COLO829 (cell line): ENCODE data around the gene CLDN25.
"Not testable (repeated sequence)": the region's sequence is repeated elsewhere in the genome, so short reads cannot be mapped to it uniquely, and the experiment has no call there.

ENCODE experiments used
- DNase-seq: peaks from one replicate; pipeline ENCODE4 v3.0.0; 2012; ENCODE audit warnings: low spot score

CLDN25 gene

DNA sequence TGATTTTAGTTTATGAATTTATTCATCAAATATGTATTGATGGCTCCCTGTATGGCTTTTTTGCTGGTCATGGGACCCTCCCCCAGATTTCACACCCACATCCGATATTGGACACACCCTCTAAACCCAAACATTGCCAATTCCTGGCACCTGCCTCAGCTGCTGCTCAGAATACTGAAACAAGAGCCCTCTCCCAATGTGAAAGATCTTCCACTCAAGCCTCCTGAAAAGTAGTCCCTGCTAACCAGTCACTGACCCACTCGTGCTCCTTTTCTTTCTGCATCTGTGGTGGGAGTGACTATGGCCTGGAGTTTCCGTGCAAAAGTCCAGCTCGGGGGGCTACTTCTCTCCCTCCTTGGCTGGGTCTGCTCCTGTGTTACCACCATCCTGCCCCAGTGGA, at the start of gene CLDN25:
TSS of gene CLDN25 (plus strand) at position 301 of the 400 bp plus-strand sequence. CDS start at position 301, 0 bp downstream.
- no peak for DNase-seq

- DNase-seq: peak; percentile 23
Measured at GRCh38 chr11:113730887-113731726, 48.5 kb upstream of the CLDN25 start.

DNA sequence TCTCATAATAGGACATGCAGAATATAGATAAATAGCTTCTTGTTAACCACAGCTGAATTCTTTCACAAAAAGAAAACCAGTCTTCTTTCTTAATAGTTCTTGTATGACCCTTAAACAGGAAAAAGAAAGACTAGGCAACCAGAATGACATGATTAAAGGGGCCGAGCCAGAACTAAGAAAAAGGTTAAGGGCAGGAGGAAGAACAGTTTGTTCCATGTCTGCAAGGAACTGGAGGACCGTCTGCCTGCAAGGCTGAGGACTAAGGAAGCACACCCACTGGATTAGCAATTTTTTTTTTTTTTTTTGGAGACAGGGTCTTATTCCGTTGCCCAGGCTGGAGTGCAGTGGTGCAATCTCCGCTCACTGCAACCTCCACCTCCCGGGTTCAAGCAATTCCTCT, 47.5 kb upstream of the CLDN25 start:
- no peak for DNase-seq

DNA sequence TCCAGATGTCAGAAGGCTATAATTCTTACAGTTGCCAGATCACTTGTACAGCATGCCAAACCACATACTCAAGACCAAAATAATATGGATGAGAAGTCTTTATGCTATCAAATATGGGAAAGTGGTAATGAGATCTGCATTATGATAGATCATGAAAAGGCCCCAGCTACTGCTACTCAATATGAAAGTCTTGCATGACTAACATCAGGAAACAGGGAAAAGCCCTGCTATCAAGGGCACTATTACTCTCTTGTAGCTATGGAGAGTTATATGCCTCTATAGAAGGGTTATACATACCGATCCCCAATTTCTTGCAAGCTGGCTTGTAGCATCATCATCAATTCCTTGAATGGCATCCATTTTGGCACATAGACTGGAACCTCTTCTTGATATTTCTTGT, 43.3 kb upstream of the CLDN25 start:
- no peak for DNase-seq

DNA sequence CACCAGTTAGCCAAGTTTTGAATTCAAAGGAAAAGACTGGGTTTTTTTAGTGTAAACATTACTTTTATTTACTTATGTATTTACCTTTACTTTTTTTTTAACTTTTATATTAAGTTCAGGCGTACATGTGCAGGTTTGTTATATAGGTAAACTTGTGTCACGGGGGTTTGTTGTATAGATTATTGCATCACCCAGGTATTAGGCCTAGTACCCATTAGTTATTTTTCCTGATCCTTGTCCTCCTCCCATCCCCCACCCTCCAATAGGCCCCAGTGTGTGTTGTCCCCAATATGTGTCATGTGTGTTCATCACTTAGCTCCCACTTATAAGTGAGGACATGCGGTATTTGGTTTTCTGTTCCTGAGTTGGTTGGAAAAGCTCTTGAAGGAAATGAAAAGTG, 26.7 kb upstream of the CLDN25 start:
- DNase-seq: no peak

DNA sequence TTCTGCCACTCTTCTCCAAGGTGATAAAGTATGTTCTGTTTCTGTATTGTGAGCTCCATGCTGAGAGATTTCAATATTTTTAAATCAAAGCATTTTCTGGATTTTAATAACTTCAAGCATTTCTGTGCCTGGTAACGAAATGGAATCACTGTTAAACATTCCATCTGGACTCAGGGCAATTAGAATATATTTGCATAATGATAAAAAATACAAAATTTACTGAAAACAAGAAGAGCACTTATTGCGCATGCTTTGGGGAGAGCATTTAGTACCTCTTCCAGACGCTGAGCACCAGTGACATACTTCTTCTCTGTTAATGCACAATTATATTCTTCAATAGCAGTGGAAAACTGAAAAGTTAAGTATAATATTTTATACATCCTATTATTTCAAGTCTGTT, 19.4 kb upstream of the CLDN25 start:
- no peak for DNase-seq

- DNase-seq: not testable (repeated sequence)
Measured at GRCh38 chr11:113763040-113763439, 16.6 kb upstream of the CLDN25 start.

DNA sequence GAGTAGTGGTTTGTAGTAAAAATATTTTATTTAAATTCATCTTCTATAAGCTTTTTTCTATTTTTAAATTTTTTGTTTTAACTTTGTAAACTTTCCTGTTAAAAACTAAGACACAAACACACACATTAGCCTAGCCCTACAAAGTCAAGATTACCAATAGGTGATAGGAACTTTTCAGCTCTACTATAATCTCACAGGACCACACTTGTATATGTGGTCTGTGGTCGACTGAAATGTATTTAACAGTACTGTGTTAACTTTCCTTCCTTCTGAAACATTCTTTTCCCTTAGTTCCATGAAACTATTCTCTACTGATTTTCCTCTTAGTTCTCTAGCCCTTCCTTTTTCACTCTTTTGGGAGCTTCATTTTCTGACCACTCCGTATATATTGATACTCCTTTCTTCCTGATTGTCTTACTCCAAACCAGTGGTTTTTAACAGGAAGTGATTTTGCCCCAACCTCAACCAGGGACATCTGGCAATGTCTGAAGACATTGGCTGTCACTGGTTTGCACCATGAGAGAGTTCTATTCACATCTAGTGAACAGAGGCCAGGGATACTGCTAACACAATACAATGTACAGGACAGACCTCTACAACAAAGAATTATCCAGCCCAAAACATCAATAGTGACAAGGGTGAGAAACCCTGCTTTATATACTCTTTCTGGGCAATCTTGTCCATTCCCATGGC, 14.9 kb upstream of the CLDN25 start:
- no peak for DNase-seq

GRCh38 chr11:113771964-113772363, 7.6 kb upstream of the CLDN25 start:
- no peak for DNase-seq

- no peak for DNase-seq
Measured at GRCh38 chr11:113773092-113773415, 6.5 kb upstream of the CLDN25 start.

DNA sequence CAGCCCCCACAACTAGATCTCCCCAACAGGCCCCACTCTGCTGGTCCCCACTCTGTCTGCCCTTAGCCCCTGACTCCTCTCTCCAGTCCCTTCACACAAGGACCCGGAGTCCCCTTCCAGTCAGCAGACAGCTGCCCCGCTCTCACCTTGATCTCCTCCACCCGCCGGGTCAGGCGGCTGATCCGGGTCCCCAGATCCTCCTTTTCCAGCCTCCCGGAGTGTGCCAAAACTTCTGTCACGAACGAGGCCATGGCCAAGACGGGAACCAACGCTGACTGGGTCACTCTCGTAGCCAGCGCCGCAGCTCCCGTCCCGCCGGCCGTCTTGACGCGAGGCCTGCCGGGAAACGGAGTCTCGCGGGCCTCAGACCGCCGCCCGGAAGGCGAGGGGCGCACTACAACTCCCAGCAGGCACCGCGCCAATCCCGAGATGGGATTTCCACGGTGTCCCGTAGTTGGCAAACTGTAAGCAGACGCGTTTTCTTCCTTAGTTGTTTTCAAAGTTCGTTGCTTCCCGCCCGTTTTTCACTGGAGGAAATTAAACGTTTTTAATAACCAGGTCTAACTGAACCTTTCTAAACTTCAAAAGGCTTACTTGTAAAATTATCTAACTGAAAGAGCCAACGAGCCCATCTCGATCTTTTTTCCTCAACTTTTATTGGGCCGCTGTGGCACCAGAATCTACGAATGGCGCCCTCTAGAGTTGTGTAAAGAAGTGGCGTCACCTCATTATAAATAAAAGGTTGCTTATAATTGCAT, 6.0 kb upstream of the CLDN25 start, which contains the start of gene ZW10:
TSS of gene ZW10 (minus strand) at position 277 of the 758 bp plus-strand sequence. CDS start at position 251, 26 bp downstream.
- DNase-seq: peak; percentile 86

GRCh38 chr11:113774174-113774503, 5.5 kb upstream of the CLDN25 start:
- DNase-seq: no peak

- DNase-seq: peak; percentile 53
Measured at GRCh38 chr11:113778111-113778910, 1.3 kb upstream of the CLDN25 start.

DNA sequence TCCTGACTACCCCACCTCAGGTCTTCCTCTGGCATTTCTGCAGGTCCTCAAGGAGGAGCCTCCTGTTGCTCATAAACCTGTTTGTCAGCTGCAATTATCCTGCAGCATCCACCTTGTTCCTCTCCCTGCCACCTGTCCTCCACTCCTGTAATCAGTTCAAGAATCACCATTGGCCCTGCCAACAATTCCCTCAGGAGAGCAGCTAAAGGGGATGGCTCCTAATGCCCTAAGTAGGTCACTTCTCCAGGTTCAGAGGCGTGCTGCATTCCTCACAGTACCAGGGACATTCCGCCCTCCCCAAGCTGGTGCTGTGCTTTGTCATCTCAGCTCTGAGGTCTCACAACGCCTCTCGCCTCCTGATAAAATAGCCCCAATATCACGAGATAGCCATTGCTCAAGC, 2.1 kb downstream of the CLDN25 start:
- DNase-seq: no peak

DNA sequence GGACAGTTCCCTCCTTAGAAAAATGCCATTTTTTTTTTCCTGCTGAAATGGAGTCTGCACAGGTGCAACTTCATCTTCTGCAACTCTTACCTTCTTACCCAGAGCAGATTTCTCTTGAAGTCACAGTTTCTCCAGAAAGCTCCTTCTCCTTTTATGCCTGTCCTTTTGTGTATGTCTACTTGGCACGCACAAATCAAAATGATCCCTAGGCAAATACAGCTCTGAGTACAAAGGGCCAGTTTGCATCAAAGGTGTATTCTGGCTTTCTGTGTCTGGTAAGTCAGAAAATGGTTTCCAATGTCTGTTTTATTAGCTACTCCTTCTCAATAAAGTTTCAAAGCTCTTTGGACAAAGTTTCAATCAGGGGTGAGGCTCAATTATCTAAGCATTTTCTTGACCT, 2.5 kb downstream of the CLDN25 start:
- no peak for DNase-seq

GRCh38 chr11:113789016-113789415, 9.4 kb downstream of the CLDN25 start:
- DNase-seq: not testable (repeated sequence)

DNA sequence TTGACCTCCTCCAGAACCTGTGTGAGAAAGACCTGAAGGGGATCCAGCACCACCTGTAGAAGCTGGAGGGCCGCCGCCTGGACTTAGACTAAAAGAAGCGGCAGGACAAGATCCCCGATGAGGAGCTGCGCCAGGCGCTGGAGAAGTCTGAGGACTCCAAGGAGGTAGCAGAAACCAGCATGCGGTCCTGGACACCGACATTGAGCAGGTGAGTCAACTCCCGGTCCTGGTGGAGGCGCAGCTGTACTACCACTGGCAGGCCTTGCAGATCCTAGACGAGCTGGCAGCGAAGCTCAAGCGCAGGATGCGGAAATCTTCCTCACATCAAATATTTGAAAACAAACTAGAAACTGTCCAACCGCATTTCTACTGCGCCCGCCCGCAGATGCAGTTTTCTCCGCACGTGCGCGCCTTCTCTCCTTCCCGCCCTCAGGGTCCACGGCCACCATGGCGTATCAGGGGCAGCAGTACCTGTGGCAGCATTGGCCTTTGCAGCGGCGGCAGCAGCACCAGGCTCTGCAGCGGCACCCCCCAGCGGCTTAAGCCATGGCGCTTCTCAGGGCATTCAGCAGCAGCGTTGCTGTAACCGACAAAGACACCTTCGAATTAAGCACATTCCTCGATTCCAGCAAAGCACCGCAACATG, 10.2 kb downstream of the CLDN25 start:
- DNase-seq: no peak

GRCh38 chr11:113796663-113797259, 17.2 kb downstream of the CLDN25 start:
- peak; percentile 43 for DNase-seq

DNA sequence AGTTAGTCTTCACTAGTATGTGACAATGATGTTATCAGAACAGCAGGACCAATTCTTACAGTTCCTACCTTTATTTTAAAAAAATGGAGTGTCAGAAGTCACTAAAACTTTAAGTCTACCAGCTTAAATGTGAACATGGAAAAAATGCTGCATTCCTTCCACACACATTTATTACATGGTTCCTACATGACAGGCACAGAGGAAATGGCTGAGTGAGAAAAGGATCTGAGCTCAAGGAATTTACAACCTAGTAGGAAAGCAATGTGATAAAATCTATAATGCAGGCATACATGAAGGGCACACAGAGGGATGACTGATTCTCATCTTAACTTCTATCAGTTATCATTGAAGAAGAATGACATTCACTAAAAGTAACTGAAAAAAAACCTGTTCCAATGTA, 23.0 kb downstream of the CLDN25 start:
- DNase-seq: no peak

GRCh38 chr11:113805640-113806039, 26.0 kb downstream of the CLDN25 start:
- no peak for DNase-seq

DNA sequence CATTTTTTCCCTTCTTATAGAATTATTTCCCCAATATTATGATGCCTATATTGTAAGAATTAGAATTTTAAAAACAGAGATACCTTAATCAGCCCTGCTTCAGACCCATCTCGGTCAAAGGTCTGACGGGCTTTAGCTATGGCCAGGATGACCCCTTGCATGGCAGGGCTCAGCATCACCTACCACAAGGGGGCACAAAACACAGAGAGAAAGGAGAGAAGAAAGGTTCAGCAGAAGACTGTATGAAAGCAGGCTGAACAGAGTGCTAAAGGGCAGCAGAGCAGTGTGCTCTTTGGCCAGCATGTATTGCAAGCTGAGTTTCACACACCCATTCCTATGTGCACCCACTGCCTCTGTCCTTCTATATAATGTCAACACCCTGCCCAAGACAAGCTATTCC, 26.8 kb downstream of the CLDN25 start:
- peak; percentile 11 for DNase-seq
